Gastrocnemius medialis (tissue), 4 donors: Measurements from ENCODE around the gene FGF4. TPM values are rescaled to one million over a fixed set of nuclear protein-coding genes. Genes with fewer than 3 reads are reported as not detected.

Experiments used
- ATAC-seq, 2 donors: fragments of 150-250 bp; one replicate each; pipeline ENCODE4 v1.9.1; 2016
- DNase-seq, 2 donors: peaks; one replicate each; pipeline ENCODE4 v3.0.0-alpha.2; 2019
- H3K27ac ChIP-seq, 4 donors: fragments of 200-600 bp; sonication (generic); 1 replicate in 1 of 4; 2 replicates in 3 of 4; pipeline ENCODE4 v1.5.1; 2016 to 2018; ENCODE audit warnings: mild to moderate bottlenecking in 2 of 4, moderate library complexity in 1 of 4
- H3K27me3 ChIP-seq, 3 donors: fragments of 200-600 bp; sonication (generic) in 2 of 3; 1 replicate in 1 of 3; 2 replicates in 2 of 3; pipeline versions ENCODE4 v1.5.1 to v1.6.0; 2016 to 2019; ENCODE audit warnings: mild to moderate bottlenecking in 1 of 3, moderate library complexity in 1 of 3
- H3K36me3 ChIP-seq, 2 donors: fragments of 200-600 bp; sonication (generic) in 1 of 2; one replicate each; pipeline ENCODE4 v1.5.1; 2017 to 2018
- H3K4me1 ChIP-seq, 2 donors: fragments of 200-600 bp; sonication (generic) in 1 of 2; one replicate each; pipeline ENCODE4 v1.5.1; 2016 to 2017; ENCODE audit warnings: mild to moderate bottlenecking in 2 of 2
- H3K4me3 ChIP-seq, 4 donors: fragments of 200-600 bp; sonication (generic) in 3 of 4; 1 replicate in 1 of 4; 2 replicates in 3 of 4; pipeline ENCODE4 v1.5.1; 2016 to 2019; ENCODE audit warnings: mild to moderate bottlenecking in 2 of 4
- H3K9me3 ChIP-seq, 3 donors: fragments of 200-600 bp; sonication (generic) in 2 of 3; 1 replicate in 1 of 3; 2 replicates in 2 of 3; pipeline ENCODE4 v1.5.1; 2016 to 2019
- CTCF ChIP-seq, 5 experiments: fragments of 450-650 bp in 3 of 5; fragments of 200-600 bp in 2 of 5; sonication (generic) in 2 of 5; IDR thresholded peaks in 4 of 5; conservative IDR thresholded peaks in 1 of 5; 1 replicate in 4 of 5; 2 replicates in 1 of 5; pipeline ENCODE4 v1.5.1; 2016 to 2019; ENCODE audit warnings: antibody characterized with exemption in 5 of 5, mild to moderate bottlenecking in 3 of 5, moderate library complexity in 3 of 5
- POLR2A ChIP-seq, 2 donors: fragments of 450-650 bp; IDR thresholded peaks; one replicate each; pipeline ENCODE4 v1.6.1; 2017; ENCODE audit warnings: antibody characterized with exemption in 2 of 2, mild to moderate bottlenecking in 2 of 2, moderate library complexity in 2 of 2
- in situ Hi-C, 4 donors: fragments of 200-750 bp; cut with MboI; loops; one replicate each; pipeline versions ENCODE4 v1.15.0 to v1.8.0; 2017; ENCODE audit warnings: low sequenced_read_pairs in 4 of 4
- intact Hi-C: fragments of 100-400 bp; cut with DNase I; formaldehyde crosslinking; loops from one replicate; pipeline ENCODE4 v1.15.1; 2023; ENCODE audit warnings: low total_unique reads
- total RNA-seq, 4 donors: library from RNA; depleted of rRNA; stranded (reverse); fragments of >200 nt; gene quantifications; one replicate each; pipeline versions ENCODE4 v1.1.0 to v1.2.3, GENCODE V29; 2016

The FGF4 gene
- total RNA-seq, 4 donors from 2014 or later = not detected

GRCh38 chr11:69731110-69731509 lies 44.0 kb downstream of the FGF4 start:
- TF ChIP-seq POLR2A (IDR thresholded peaks at IDR 0.05) (no peak), CTCF (IDR thresholded peaks at IDR 0.05 in 4 of 5, conservative IDR thresholded peaks at IDR 0.05 in 1 of 5) (no peak)
- no peak for DNase-seq
- no peaks in the 10 kb centered on the region for H3K36me3 ChIP-seq
- no peaks in the 10 kb centered on the region for H3K9me3 ChIP-seq
- ATAC-seq = no peak
- H3K27me3 ChIP-seq = peaks cover 9 to 21% (median 12%) of the 10 kb centered on the region in 3 donors
- no peak overlapping the region for H3K27ac ChIP-seq
- in situ Hi-C loops = no loop called here
- no peaks in the 10 kb centered on the region for H3K4me1 ChIP-seq
- H3K4me3 ChIP-seq = no peak overlapping the region
- intact Hi-C loops = no loop called here

GRCh38 chr11:69730500-69730899 lies 44.6 kb downstream of the FGF4 start:
- Histone ChIP-seq H3K4me1 (no peaks in the 10 kb centered on the region), H3K9me3 (no peaks in the 10 kb centered on the region), H3K27ac (no peak overlapping the region), H3K27me3 (peaks cover 9 to 26% (median 15%) of the 10 kb centered on the region in 3 donors), H3K4me3 (no peak overlapping the region), H3K36me3 (no peaks in the 10 kb centered on the region)
- in situ Hi-C loops = no loop called here
- ATAC-seq (no peak), DNase-seq (no peak)
- no peak for TF ChIP-seq POLR2A (IDR thresholded peaks at IDR 0.05)
- no peak for TF ChIP-seq CTCF (IDR thresholded peaks at IDR 0.05 in 4 of 5, conservative IDR thresholded peaks at IDR 0.05 in 1 of 5)
- intact Hi-C loops = no loop called here

GRCh38 chr11:69729252-69729651 lies 45.9 kb downstream of the FGF4 start:
- in situ Hi-C loops = no loop called here
- H3K36me3 ChIP-seq = no peaks in the 10 kb centered on the region
- DNase-seq = no peak
- no peak for ATAC-seq
- peaks cover 13 to 37% (median 15%) of the 10 kb centered on the region in 3 donors for H3K27me3 ChIP-seq
- no peak overlapping the region for H3K4me3 ChIP-seq
- no peaks in the 10 kb centered on the region for H3K9me3 ChIP-seq
- H3K27ac ChIP-seq = no peak overlapping the region
- H3K4me1 ChIP-seq = no peaks in the 10 kb centered on the region
- intact Hi-C loops = no loop called here
- TF ChIP-seq CTCF (IDR thresholded peaks at IDR 0.05 in 4 of 5, conservative IDR thresholded peaks at IDR 0.05 in 1 of 5) = no peak
- no peak for TF ChIP-seq POLR2A (IDR thresholded peaks at IDR 0.05)

- TF ChIP-seq POLR2A (IDR thresholded peaks at IDR 0.05) = no peak
- no peak for TF ChIP-seq CTCF (IDR thresholded peaks at IDR 0.05 in 4 of 5, conservative IDR thresholded peaks at IDR 0.05 in 1 of 5)
- Histone ChIP-seq H3K27me3 (peaks cover 19 to 37% (median 21%) of the 10 kb centered on the region in 3 donors), H3K9me3 (no peaks in the 10 kb centered on the region), H3K27ac (no peak overlapping the region), H3K4me1 (no peaks in the 10 kb centered on the region), H3K36me3 (no peaks in the 10 kb centered on the region), H3K4me3 (no peak overlapping the region)
- ATAC-seq (no peak), DNase-seq (no peak)
- intact Hi-C loops = no loop called here
- in situ Hi-C loops = no loop called here
Measured at GRCh38 chr11:69727266-69727665, 47.9 kb downstream of the FGF4 start.

GRCh38 chr11:69726481-69726880 lies 48.7 kb downstream of the FGF4 start:
- H3K27ac ChIP-seq = no peak overlapping the region
- intact Hi-C loops (no loop called here), in situ Hi-C loops (no loop called here)
- no peak overlapping the region for H3K4me3 ChIP-seq
- no peak for ATAC-seq
- H3K4me1 ChIP-seq = no peaks in the 10 kb centered on the region
- TF ChIP-seq CTCF (IDR thresholded peaks at IDR 0.05 in 4 of 5, conservative IDR thresholded peaks at IDR 0.05 in 1 of 5) (no peak), POLR2A (IDR thresholded peaks at IDR 0.05) (no peak)
- H3K9me3 ChIP-seq = no peaks in the 10 kb centered on the region
- peaks cover 24 to 39% (median 27%) of the 10 kb centered on the region in 3 donors for H3K27me3 ChIP-seq
- no peaks in the 10 kb centered on the region for H3K36me3 ChIP-seq
- DNase-seq = no peak
